H9 (cell line): Measurements from ENCODE around the gene EFNB1. TPM values are rescaled to one million over a fixed set of nuclear protein-coding genes. Genes with fewer than 3 reads are reported as not detected.

Experiments used
- DNase-seq: peaks from one replicate; pipeline ENCODE4 v3.0.0-alpha.2; 2017
- H2AFZ ChIP-seq: one replicate; pipeline ENCODE4 v1.6.1; 2013; ENCODE audit warnings: mild to moderate bottlenecking, low read length, control low read depth, moderate library complexity
- H2AK5ac ChIP-seq: 2 replicates; pipeline ENCODE4 v1.6.1; 2013; ENCODE audit warnings: low read length, control low read depth, mixed read lengths; ENCODE audit not compliant: insufficient read length
- H2BK120ac ChIP-seq: one replicate; pipeline ENCODE4 v1.6.1; 2013; ENCODE audit warnings: low read depth, mild to moderate bottlenecking, low read length, control low read depth, inconsistent platforms; ENCODE audit not compliant: poor library complexity, severe bottlenecking
- H2BK12ac ChIP-seq: 2 replicates; pipeline ENCODE4 v1.6.1; 2013; ENCODE audit warnings: low read length, control low read depth, mixed read lengths, low read depth; ENCODE audit not compliant: insufficient read length
- H2BK15ac ChIP-seq: 2 replicates; pipeline ENCODE4 v1.6.1; 2013; ENCODE audit warnings: low read depth, low read length, control low read depth
- H2BK20ac ChIP-seq: one replicate; pipeline ENCODE4 v1.6.1; 2013; ENCODE audit warnings: low read depth, mild to moderate bottlenecking, low read length, control low read depth, inconsistent platforms; ENCODE audit not compliant: poor library complexity, severe bottlenecking
- H2BK5ac ChIP-seq: 2 replicates; pipeline ENCODE4 v1.6.1; 2013; ENCODE audit warnings: low read length, control low read depth, mixed read lengths; ENCODE audit not compliant: insufficient read length
- H3K14ac ChIP-seq: 2 replicates; pipeline ENCODE4 v1.6.1; 2013; ENCODE audit warnings: low read length, control low read depth; ENCODE audit not compliant: insufficient read depth
- H3K18ac ChIP-seq: 2 replicates; pipeline ENCODE4 v1.6.1; 2013; ENCODE audit warnings: low read depth, mild to moderate bottlenecking, mixed read lengths, low read length, control low read depth; ENCODE audit not compliant: insufficient read length
- H3K23ac ChIP-seq: 2 replicates; pipeline ENCODE4 v1.6.1; 2013; ENCODE audit warnings: low read length, control low read depth, mixed read lengths, low read depth; ENCODE audit not compliant: insufficient read length
- H3K23me2 ChIP-seq: 2 replicates; pipeline ENCODE4 v1.6.1; 2013; ENCODE audit warnings: low read depth, mild to moderate bottlenecking, mixed read lengths, low read length, control low read depth; ENCODE audit not compliant: insufficient read length, poor library complexity, severe bottlenecking
- H3K27ac ChIP-seq: 2 replicates; pipeline ENCODE4 v1.5.1; 2013; ENCODE audit warnings: low read length, control low read depth, mixed read lengths, low read depth; ENCODE audit not compliant: insufficient read length
- H3K27me3 ChIP-seq: 2 replicates; pipeline ENCODE4 v1.6.1; 2013; ENCODE audit warnings: low read length, control low read depth, inconsistent platforms; ENCODE audit not compliant: insufficient read depth
- H3K4ac ChIP-seq: 2 replicates; pipeline ENCODE4 v1.6.1; 2013; ENCODE audit warnings: low read depth, mild to moderate bottlenecking, control low read depth, inconsistent platforms, low read length, moderate library complexity
- H3K4me1 ChIP-seq: 2 replicates; pipeline ENCODE4 v1.6.1; 2013; ENCODE audit warnings: low read length, control low read depth, inconsistent platforms; ENCODE audit not compliant: insufficient read depth
- H3K4me2 ChIP-seq: 2 replicates; pipeline ENCODE4 v1.6.1; 2013; ENCODE audit warnings: low read length, control low read depth, mixed read lengths; ENCODE audit not compliant: insufficient read length, insufficient read depth
- H3K56ac ChIP-seq: 2 replicates; pipeline ENCODE4 v1.6.1; 2013; ENCODE audit warnings: low read depth, mild to moderate bottlenecking, mixed read lengths, low read length, control low read depth; ENCODE audit not compliant: insufficient read length
- H3K79me1 ChIP-seq: 2 replicates; pipeline ENCODE4 v1.6.1; 2013; ENCODE audit warnings: low read depth, mild to moderate bottlenecking, moderate library complexity, low read length, control low read depth, inconsistent platforms; ENCODE audit not compliant: insufficient read depth, poor library complexity, severe bottlenecking
- H3K79me2 ChIP-seq: 2 replicates; pipeline ENCODE4 v1.6.1; 2013; ENCODE audit warnings: low read length, control low read depth, inconsistent platforms; ENCODE audit not compliant: insufficient read depth
- H3K9ac ChIP-seq: 2 replicates; pipeline ENCODE4 v1.6.1; 2013; ENCODE audit warnings: low read length, control low read depth, mixed read lengths; ENCODE audit not compliant: insufficient read length; ENCODE audit errors: extremely low read depth
- H3K9me3 ChIP-seq: one replicate; pipeline ENCODE4 v1.6.1; 2013; ENCODE audit warnings: low read depth, low read length, inconsistent platforms; ENCODE audit not compliant: control insufficient read depth
- H3T11ph ChIP-seq: one replicate; pipeline ENCODE4 v1.6.1; 2013; ENCODE audit warnings: mild to moderate bottlenecking, low read length, control low read depth, inconsistent platforms
- H4K20me1 ChIP-seq: one replicate; pipeline ENCODE4 v1.6.1; 2013; ENCODE audit not compliant: control insufficient read depth, insufficient read length, insufficient read depth
- H4K5ac ChIP-seq: 2 replicates; pipeline ENCODE4 v1.6.1; 2013; ENCODE audit warnings: low read depth, mild to moderate bottlenecking, mixed read lengths, low read length, control low read depth; ENCODE audit not compliant: insufficient read length
- H4K8ac ChIP-seq: replicated peaks from 2 replicates; pipeline ENCODE4 v1.6.1; 2013; ENCODE audit warnings: low read length, control low read depth, mixed read lengths, low read depth; ENCODE audit not compliant: insufficient read length
- H4K91ac ChIP-seq: 2 replicates; pipeline ENCODE4 v1.6.1; 2013; ENCODE audit warnings: low read depth, mild to moderate bottlenecking, moderate library complexity, mixed read lengths, low read length, control low read depth; ENCODE audit not compliant: insufficient read length
- H3K27ac Mint-ChIP-seq, 3 experiments: 2 replicates in 2 of 3; 3 replicates in 1 of 3; pipeline ENCODE4 v1.8.0; 2020 to 2021; ENCODE audit warnings: mixed read lengths in 3 of 3, mild to moderate bottlenecking in 1 of 3, moderate library complexity in 1 of 3
- H3K27me3 Mint-ChIP-seq: 2 replicates; pipeline ENCODE4 v1.8.0; 2021; ENCODE audit warnings: low read depth, mild to moderate bottlenecking, moderate library complexity, mixed read lengths
- H3K36me3 Mint-ChIP-seq, 3 experiments: 2 replicates in 2 of 3; 3 replicates in 1 of 3; pipeline ENCODE4 v1.8.0; 2020 to 2021; ENCODE audit warnings: low read depth in 3 of 3, mixed read lengths in 3 of 3; ENCODE audit not compliant: insufficient read depth in 1 of 3
- H3K4me1 Mint-ChIP-seq, 2 experiments: 2 replicates each; pipeline ENCODE4 v1.8.0; 2020; ENCODE audit warnings: mixed read lengths in 2 of 2
- H3K4me3 Mint-ChIP-seq, 2 experiments: 2 replicates in 1 of 2; 3 replicates in 1 of 2; pipeline ENCODE4 v1.8.0; 2020 to 2021; ENCODE audit warnings: mild to moderate bottlenecking in 2 of 2, mixed read lengths in 2 of 2, moderate library complexity in 1 of 2
- H3K9me3 Mint-ChIP-seq, 2 experiments: 2 replicates in 1 of 2; 3 replicates in 1 of 2; pipeline ENCODE4 v1.8.0; 2020; ENCODE audit warnings: mild to moderate bottlenecking in 2 of 2, mixed read lengths in 2 of 2, moderate library complexity in 1 of 2
- WGBS: extraction: QIAGEN DNeasy Blood & Tissue Kit; methylation state at CpG from one replicate; pipeline ENCODE4 v1.1.7; 2013; ENCODE audit warnings: missing lambda C conversion rate, low lambda C conversion rate, mixed read lengths; ENCODE audit not compliant: insufficient read length; ENCODE audit errors: extremely low coverage; 5-methylcytosine and 5-hydroxymethylcytosine counted together
- total RNA-seq: library from RNA; stranded (reverse); gene quantifications from 2 replicates; pipeline ENCODE4 v1.2.1, GENCODE V29; 2021
- TF ChIP-seq, protein P1 (sequence below): fragments of 200-600 bp; sonication (generic); conservative IDR thresholded peaks from 3 replicates; pipeline ENCODE4 v1.8.0; 2021; ENCODE audit warnings: antibody characterized with exemption, mild to moderate bottlenecking

EFNB1 gene
- total RNA-seq, 1 experiment from 2014 or later: 3.1 TPM

DNA sequence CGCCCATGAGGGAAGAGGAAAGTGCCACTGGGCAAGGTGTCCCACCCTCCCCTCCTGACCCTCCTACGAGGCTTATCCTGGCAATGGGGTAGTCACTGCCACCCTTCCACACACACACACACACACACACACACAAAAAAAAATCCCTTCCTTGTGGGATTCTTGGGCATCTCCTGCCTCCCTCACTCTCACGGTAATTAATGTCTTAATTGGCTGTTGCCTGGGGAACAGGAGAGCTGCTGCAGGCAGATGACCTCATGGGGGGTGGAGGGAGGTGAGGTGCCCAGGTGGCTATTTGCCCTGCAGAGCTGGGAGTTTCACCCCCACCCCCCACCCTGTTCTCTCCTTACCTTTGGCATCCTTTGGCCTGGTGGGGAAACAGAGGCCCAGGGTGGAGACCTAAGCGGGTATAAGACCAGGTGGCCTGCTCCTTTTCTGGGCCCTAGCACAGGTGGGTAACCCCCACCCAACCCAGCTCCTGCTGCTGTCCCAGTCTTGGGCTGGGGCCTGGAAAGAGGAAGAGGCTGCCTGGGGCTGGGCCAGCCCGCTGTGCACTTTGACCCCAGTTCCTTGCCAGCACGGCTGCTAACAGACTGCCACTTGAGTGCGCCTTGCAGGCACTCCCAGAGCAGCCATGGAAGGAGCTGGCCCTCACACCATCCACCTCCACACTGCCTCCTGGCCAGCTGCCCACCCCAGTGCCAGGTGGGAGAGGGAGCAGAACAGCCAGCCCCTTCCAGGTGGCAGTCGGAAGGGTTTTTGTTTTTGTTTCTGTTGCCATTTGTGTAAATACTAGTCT is 12.6 kb downstream of the EFNB1 start:
- Histone ChIP-seq H3T11ph (no peak overlapping the region), H3K79me2 (no peaks in the 10 kb centered on the region), H2BK20ac (no peak overlapping the region), H2BK120ac (no peak overlapping the region), H3K9ac (no peak overlapping the region), H3K4me2 (no peak overlapping the region), H2BK5ac (no peak overlapping the region), H3K14ac (no peak overlapping the region), H3K4ac (no peak overlapping the region), H4K20me1 (no peaks in the 10 kb centered on the region), H2BK12ac (no peak overlapping the region), H2AFZ (no peak overlapping the region), H3K23ac (no peak overlapping the region), H2AK5ac (no peak overlapping the region), H4K8ac (no peak overlapping the region), H3K27me3 (peaks cover 5% of the 10 kb centered on the region), H3K23me2 (no peaks in the 10 kb centered on the region), H3K18ac (no peak overlapping the region), H3K4me1 (peaks cover 4% of the 10 kb centered on the region; the same call in 1 of the 2 replicates), H2BK15ac (no peak overlapping the region), H3K79me1 (no peaks in the 10 kb centered on the region), H4K91ac (no peak overlapping the region), H3K56ac (no peak overlapping the region), H3K27ac (no peak overlapping the region), H4K5ac (no peak overlapping the region), H3K9me3 (no peaks in the 10 kb centered on the region)
- DNase-seq: no peak
- Mint-ChIP-seq H3K4me3 (no peak overlapping the region), H3K9me3 (peaks cover 54 to 74% of the 10 kb centered on the region in 2 experiments), H3K36me3 (peaks cover 17 to 21% (median 19%) of the 10 kb centered on the region in 3 experiments), H3K27ac (no peak overlapping the region), H3K4me1 (peaks cover 11 to 25% of the 10 kb centered on the region in 2 experiments), H3K27me3 (peaks cover 31% of the 10 kb centered on the region)
- no CpG with 5 or more reads among the region's 8 CpGs for WGBS
- TF ChIP-seq, protein P1, sequence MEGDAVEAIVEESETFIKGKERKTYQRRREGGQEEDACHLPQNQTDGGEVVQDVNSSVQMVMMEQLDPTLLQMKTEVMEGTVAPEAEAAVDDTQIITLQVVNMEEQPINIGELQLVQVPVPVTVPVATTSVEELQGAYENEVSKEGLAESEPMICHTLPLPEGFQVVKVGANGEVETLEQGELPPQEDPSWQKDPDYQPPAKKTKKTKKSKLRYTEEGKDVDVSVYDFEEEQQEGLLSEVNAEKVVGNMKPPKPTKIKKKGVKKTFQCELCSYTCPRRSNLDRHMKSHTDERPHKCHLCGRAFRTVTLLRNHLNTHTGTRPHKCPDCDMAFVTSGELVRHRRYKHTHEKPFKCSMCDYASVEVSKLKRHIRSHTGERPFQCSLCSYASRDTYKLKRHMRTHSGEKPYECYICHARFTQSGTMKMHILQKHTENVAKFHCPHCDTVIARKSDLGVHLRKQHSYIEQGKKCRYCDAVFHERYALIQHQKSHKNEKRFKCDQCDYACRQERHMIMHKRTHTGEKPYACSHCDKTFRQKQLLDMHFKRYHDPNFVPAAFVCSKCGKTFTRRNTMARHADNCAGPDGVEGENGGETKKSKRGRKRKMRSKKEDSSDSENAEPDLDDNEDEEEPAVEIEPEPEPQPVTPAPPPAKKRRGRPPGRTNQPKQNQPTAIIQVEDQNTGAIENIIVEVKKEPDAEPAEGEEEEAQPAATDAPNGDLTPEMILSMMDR: no peak
